Esophagus (tissue), 2 donors: ENCODE data around the gene SPATA13. TPM values are rescaled to one million over a fixed set of nuclear protein-coding genes. Genes with fewer than 3 reads are reported as not detected.
A peak's percentile ranks its signal among the peaks of the same experiment; 100 is the strongest.

Source experiments
- H3K27ac ChIP-seq, 2 donors: one replicate each; pipeline ENCODE4 v1.5.1; 2013; ENCODE audit warnings: low read depth in 2 of 2, mild to moderate bottlenecking in 2 of 2, inconsistent platforms in 1 of 2, low read length in 1 of 2, moderate library complexity in 1 of 2
- H3K27me3 ChIP-seq, 2 donors: one replicate each; pipeline ENCODE4 v1.6.1; 2013; ENCODE audit warnings: low read length in 2 of 2, control low read depth in 1 of 2, mild to moderate bottlenecking in 1 of 2; ENCODE audit not compliant: insufficient read depth in 2 of 2, control insufficient read depth in 1 of 2
- H3K36me3 ChIP-seq, 2 donors: one replicate each; pipeline ENCODE4 v1.6.1; 2013; ENCODE audit warnings: low read length in 1 of 2; ENCODE audit not compliant: control insufficient read depth in 2 of 2, insufficient read depth in 2 of 2
- H3K4me1 ChIP-seq, 2 donors: one replicate each; pipeline ENCODE4 v1.6.1; 2013; ENCODE audit warnings: low read length in 1 of 2; ENCODE audit not compliant: control insufficient read depth in 2 of 2, insufficient read depth in 2 of 2
- H3K4me3 ChIP-seq, 2 donors: one replicate each; pipeline ENCODE4 v1.5.1; 2013; ENCODE audit warnings: low read length in 2 of 2, mild to moderate bottlenecking in 2 of 2, low read depth in 1 of 2, moderate library complexity in 1 of 2
- H3K9me3 ChIP-seq, 2 donors: one replicate each; pipeline ENCODE4 v1.6.1; 2013; ENCODE audit warnings: mild to moderate bottlenecking in 2 of 2, low read depth in 1 of 2, low read length in 1 of 2, moderate library complexity in 1 of 2; ENCODE audit not compliant: control insufficient read depth in 2 of 2, insufficient read depth in 1 of 2
- WGBS, 2 donors: extraction: QIAGEN DNeasy Blood & Tissue Kit; methylation state at CpG; one replicate each; pipeline ENCODE4 v1.1.7; 2013; 5-methylcytosine and 5-hydroxymethylcytosine counted together
- polyA plus RNA-seq, 2 donors: library from polyadenylated mRNA; stranded (reverse); fragments of 200-250 nt; gene quantifications; one replicate each; pipeline ENCODE4 v1.2.3, GENCODE V29; 2013
- donor health status: healthy with polysubstance abuse.
- donor health status: Bipolar disorder and iron deficiency.

SPATA13 gene
- polyA plus RNA-seq, 2 donors: 1.8 to 3.8 TPM

- Histone ChIP-seq H3K4me3 (no peak overlapping the region), H3K27me3 (no peaks in the 10 kb centered on the region), H3K27ac (no peak overlapping the region), H3K36me3 (no peaks in the 10 kb centered on the region), H3K4me1 (no peaks in the 10 kb centered on the region), H3K9me3 (peaks cover 0 to 2% of the 10 kb centered on the region in 2 donors)
- 92 to 93% methylated on average over 9 of the region's 9 CpGs for WGBS, 2 donors
Observed at GRCh38 chr13:24249624-24250023, 89.1 kb downstream of the SPATA13 start.

DNA sequence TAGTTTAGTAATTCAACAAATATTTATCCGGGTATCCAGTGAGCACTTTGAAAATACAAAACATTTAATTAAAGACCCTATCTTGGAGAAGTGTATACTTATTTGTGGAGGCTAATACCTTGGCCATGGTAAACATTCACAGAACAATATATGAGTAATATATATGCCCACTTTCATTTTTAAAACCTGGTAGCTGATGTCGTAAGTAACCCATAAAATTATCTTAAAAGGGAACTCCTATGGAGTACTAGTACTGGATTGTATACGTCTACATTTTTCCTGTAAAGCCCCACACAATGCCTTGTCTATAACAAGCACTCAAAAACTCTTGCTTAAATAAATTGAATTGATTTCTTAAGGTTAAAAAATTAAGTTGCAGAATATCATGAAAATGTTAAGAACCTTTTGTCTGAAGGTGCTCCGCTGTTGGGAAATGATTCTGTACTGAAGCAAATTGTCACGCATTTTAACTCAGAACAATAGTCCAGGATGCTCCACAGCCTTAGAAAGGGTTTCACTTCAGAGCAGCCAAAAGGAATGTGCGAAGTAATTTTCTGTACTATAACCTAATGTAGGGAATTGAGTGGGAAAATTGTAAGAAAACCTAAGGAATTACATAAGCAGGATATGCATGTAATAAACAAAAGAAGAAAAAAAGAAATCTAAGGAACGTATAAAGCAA lies 90.0 kb downstream of the SPATA13 start:
- no peak overlapping the region for H3K4me3 ChIP-seq
- H3K9me3 ChIP-seq: peaks cover 0 to 2% of the 10 kb centered on the region in 2 donors
- H3K27me3 ChIP-seq: no peaks in the 10 kb centered on the region
- 71% methylated on average over 7 of the region's 7 CpGs for WGBS, 2 donors
- H3K4me1 ChIP-seq: no peaks in the 10 kb centered on the region
- no peak overlapping the region for H3K27ac ChIP-seq
- no peaks in the 10 kb centered on the region for H3K36me3 ChIP-seq

GRCh38 chr13:24251525-24251924 lies 91.0 kb downstream of the SPATA13 start:
- H3K36me3 ChIP-seq: no peaks in the 10 kb centered on the region
- peak overlapping the region in 1 of 2 donors; percentile 52 for H3K27ac ChIP-seq
- H3K9me3 ChIP-seq: peaks cover 0 to 2% of the 10 kb centered on the region in 2 donors
- H3K4me1 ChIP-seq: no peaks in the 10 kb centered on the region
- H3K27me3 ChIP-seq: no peaks in the 10 kb centered on the region
- 88% methylated on average over 17 of the region's 17 CpGs for WGBS, 2 donors
- peak overlapping the region in 1 of 2 donors; percentile 35 for H3K4me3 ChIP-seq

DNA sequence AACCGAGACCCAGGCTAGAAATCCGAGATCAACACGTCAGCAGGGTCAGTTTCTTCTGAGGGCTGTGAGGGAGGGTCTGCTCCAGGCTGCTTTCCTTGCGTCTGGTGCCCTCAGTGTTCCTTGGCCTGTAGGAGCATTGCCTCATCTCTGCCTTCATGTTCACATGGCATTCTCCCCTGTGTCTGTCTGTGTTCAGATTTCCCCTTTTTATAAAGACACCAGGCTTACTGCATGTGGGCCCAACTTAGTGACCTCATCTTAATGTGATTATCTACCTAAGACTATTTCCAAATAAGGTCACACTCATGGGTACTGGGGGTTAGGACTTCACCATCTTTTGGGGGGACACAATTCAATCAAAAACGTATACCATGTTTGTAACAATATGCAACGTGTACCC lies 91.6 kb downstream of the SPATA13 start:
- peak overlapping the region in 1 of 2 donors; percentile 35 for H3K4me3 ChIP-seq
- WGBS, 2 donors: 74 to 85% methylated on average over 6 of the region's 6 CpGs
- H3K36me3 ChIP-seq: no peaks in the 10 kb centered on the region
- no peaks in the 10 kb centered on the region for H3K27me3 ChIP-seq
- H3K4me1 ChIP-seq: no peaks in the 10 kb centered on the region
- peaks cover 0 to 2% of the 10 kb centered on the region in 2 donors for H3K9me3 ChIP-seq
- peak overlapping the region in 1 of 2 donors; percentile 52 for H3K27ac ChIP-seq

GRCh38 chr13:24253520-24254145 lies 93.1 kb downstream of the SPATA13 start:
- Histone ChIP-seq H3K4me1 (no peaks in the 10 kb centered on the region), H3K36me3 (no peaks in the 10 kb centered on the region), H3K27me3 (no peaks in the 10 kb centered on the region), H3K9me3 (peaks cover 0 to 2% of the 10 kb centered on the region in 2 donors), H3K27ac (no peak overlapping the region), H3K4me3 (no peak overlapping the region)
- WGBS, 2 donors: 80 to 82% methylated on average over 9 of the region's 9 CpGs

- Histone ChIP-seq H3K27me3 (no peaks in the 10 kb centered on the region), H3K9me3 (peaks cover 0 to 2% of the 10 kb centered on the region in 2 donors), H3K36me3 (no peaks in the 10 kb centered on the region), H3K27ac (no peak overlapping the region), H3K4me1 (no peaks in the 10 kb centered on the region), H3K4me3 (no peak overlapping the region)
- 76 to 81% methylated on average over 10 of the region's 10 CpGs for WGBS, 2 donors
Observed at GRCh38 chr13:24254146-24254841, 93.8 kb downstream of the SPATA13 start.

GRCh38 chr13:24257497-24257896 lies 97.0 kb downstream of the SPATA13 start:
- Histone ChIP-seq H3K9me3 (no peaks in the 10 kb centered on the region), H3K27me3 (no peaks in the 10 kb centered on the region), H3K36me3 (no peaks in the 10 kb centered on the region), H3K27ac (no peak overlapping the region), H3K4me1 (peaks cover 0 to 3% of the 10 kb centered on the region in 2 donors), H3K4me3 (no peak overlapping the region)
- WGBS, 2 donors: 65 to 74% methylated on average over 1 of the region's 1 CpG

- no peak overlapping the region for H3K27ac ChIP-seq
- WGBS, 2 donors: 57 to 61% methylated on average over 3 of the region's 3 CpGs
Observed at GRCh38 chr13:24261566-24261965, 101.0 kb downstream of the SPATA13 start.

GRCh38 chr13:24263632-24264031 lies 103.1 kb downstream of the SPATA13 start:
- no peaks in the 10 kb centered on the region for H3K27me3 ChIP-seq
- peaks cover 0 to 2% of the 10 kb centered on the region in 2 donors for H3K36me3 ChIP-seq
- H3K4me3 ChIP-seq: no peak overlapping the region
- H3K9me3 ChIP-seq: no peaks in the 10 kb centered on the region
- peak overlapping the region in 1 of 2 donors; percentile 6 for H3K27ac ChIP-seq
- 42 to 67% methylated on average over 4 of the region's 4 CpGs for WGBS, 2 donors
- peaks cover 0 to 3% of the 10 kb centered on the region in 2 donors for H3K4me1 ChIP-seq

More at GRCh38 chr13:24261566-24261965, 101.0 kb downstream of the SPATA13 start:
- Histone ChIP-seq H3K27me3 (no peaks in the 10 kb centered on the region), H3K36me3 (peaks cover 0 to 2% of the 10 kb centered on the region in 2 donors), H3K4me1 (peaks cover 0 to 3% of the 10 kb centered on the region in 2 donors), H3K9me3 (no peaks in the 10 kb centered on the region), H3K4me3 (no peak overlapping the region)
